GM18870 (cell line): Measurements from ENCODE around the gene CASK.

ENCODE experiments used
- ATAC-seq: cut with Tn5 transposase; IDR thresholded peaks from one replicate; pipeline ENCODE4 v1.9.1; 2021; ENCODE audit warnings: moderate library complexity; ENCODE audit not compliant: unreplicated experiment

CASK gene

GRCh38 chrX:41480508-41481260, 442.7 kb downstream of the CASK start:
- ATAC-seq: no peak

GRCh38 chrX:41478381-41478911, 444.9 kb downstream of the CASK start:
- ATAC-seq: no peak

- ATAC-seq: no peak
These were observed 447.6 kb downstream of the CASK start for GRCh38 chrX:41475591-41476241.

GRCh38 chrX:41475191-41475590, 448.2 kb downstream of the CASK start:
- ATAC-seq: no peak

- ATAC-seq: no peak
These were observed 448.6 kb downstream of the CASK start for GRCh38 chrX:41474726-41475100.

- no peak for ATAC-seq
These were observed 449.2 kb downstream of the CASK start for GRCh38 chrX:41473936-41474725.

GRCh38 chrX:41472231-41472815, 451.0 kb downstream of the CASK start:
- no peak for ATAC-seq

- no peak for ATAC-seq
These were observed 451.6 kb downstream of the CASK start for GRCh38 chrX:41471786-41472185.

- no peak for ATAC-seq
These were observed 452.6 kb downstream of the CASK start for GRCh38 chrX:41470706-41471105.

- ATAC-seq: no peak
These were observed 454.6 kb downstream of the CASK start for GRCh38 chrX:41468647-41469323.
